HK-2 (cell line): ENCODE results near the gene BRF1.
A peak's percentile ranks its signal among the peaks of the same experiment; 100 is the strongest.

Experiments
- DNase-seq: peaks from one replicate; pipeline ENCODE4 v3.0.0-alpha.2; 2018; ENCODE audit not compliant: unreplicated experiment

Gene BRF1

GRCh38 chr14:105173901-105174894, 126.6 kb downstream of the BRF1 start:
- no peak for DNase-seq

- no peak for DNase-seq
Measured at GRCh38 chr14:105173145-105173544, 127.7 kb downstream of the BRF1 start.

GRCh38 chr14:105172476-105172875, 128.3 kb downstream of the BRF1 start:
- DNase-seq = no peak

- no peak for DNase-seq
Measured at GRCh38 chr14:105171004-105171673, 129.7 kb downstream of the BRF1 start.

GRCh38 chr14:105169776-105170655, 130.8 kb downstream of the BRF1 start:
- DNase-seq = no peak

- DNase-seq = no peak
Measured at GRCh38 chr14:105168979-105169507, 131.8 kb downstream of the BRF1 start.

GRCh38 chr14:105168496-105168978, 132.3 kb downstream of the BRF1 start, which contains the start of gene JAG2:
TSS of gene JAG2 (minus strand) at chr14:105168776. CDS start at chr14:105168420, 356 bp downstream.
- peak; percentile 48 for DNase-seq

GRCh38 chr14:105168093-105168420, 132.7 kb downstream of the BRF1 start:
- no peak for DNase-seq

GRCh38 chr14:105167303-105168092, 133.3 kb downstream of the BRF1 start:
- DNase-seq = peak; percentile 27

GRCh38 chr14:105166571-105167302, 134.1 kb downstream of the BRF1 start:
- DNase-seq = no peak

- peak; percentile 24 for DNase-seq
Measured at GRCh38 chr14:105165761-105166485, 134.9 kb downstream of the BRF1 start.

GRCh38 chr14:105165134-105165704, 135.6 kb downstream of the BRF1 start:
- no peak for DNase-seq

GRCh38 chr14:105163040-105163742, 137.6 kb downstream of the BRF1 start:
- DNase-seq = no peak

- no peak for DNase-seq
Measured at GRCh38 chr14:105162669-105162979, 138.2 kb downstream of the BRF1 start.

GRCh38 chr14:105161964-105162668, 138.7 kb downstream of the BRF1 start:
- DNase-seq = no peak

GRCh38 chr14:105161309-105161708, 139.5 kb downstream of the BRF1 start:
- no peak for DNase-seq

GRCh38 chr14:105160776-105161175, 140.0 kb downstream of the BRF1 start:
- DNase-seq = no peak

- DNase-seq = no peak
Measured at GRCh38 chr14:105159344-105159743, 141.5 kb downstream of the BRF1 start.
